ENCODE measurements around the gene LSAMP. TPM values are rescaled to one million over a fixed set of nuclear protein-coding genes. Genes with fewer than 3 reads are reported as not detected.
"Not testable (repeated sequence)": the region's sequence is repeated elsewhere in the genome, so short reads cannot be mapped to it uniquely, and the experiment has no call there.

Gene LSAMP
- total and polyA plus RNA-seq, 2 of the 8 experiments (the other 6 are each of a cell fraction or from before 2014, with no cell fraction given), result 1.8 to 5.7 TPM

DNA sequence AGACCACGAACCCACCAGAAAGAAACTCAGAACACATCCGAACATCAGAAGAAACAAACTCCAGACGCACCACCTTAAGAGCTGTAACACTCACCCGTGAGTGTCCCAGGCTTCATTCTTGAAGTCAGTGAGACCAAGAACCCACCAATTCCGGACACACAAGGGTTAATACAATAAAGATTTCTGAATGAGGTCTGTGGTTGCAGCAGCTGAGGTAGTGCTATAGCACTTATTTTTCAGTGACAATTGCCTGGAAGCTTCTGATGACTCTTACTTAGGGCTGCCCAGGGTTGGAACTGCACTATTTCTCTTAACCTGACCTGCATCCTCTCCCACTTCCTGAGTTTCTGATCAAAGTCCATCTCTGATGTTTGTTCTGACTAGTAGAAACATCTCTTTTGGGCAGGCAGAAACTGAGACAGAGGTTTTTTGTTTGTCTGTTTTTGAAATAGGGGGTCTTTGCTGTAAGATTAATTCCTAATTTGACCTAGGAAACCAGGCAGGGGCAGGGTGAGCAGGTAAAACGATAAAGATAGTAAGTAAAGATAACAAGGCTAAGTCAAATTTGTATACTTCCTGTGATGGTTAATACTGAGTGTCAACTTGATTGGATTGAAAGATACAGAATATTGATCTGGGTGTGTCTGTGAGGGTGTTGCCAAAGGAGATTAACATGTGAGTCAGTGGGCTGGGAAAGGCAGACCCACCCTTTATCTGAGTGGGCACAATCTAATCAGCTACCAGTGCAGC, 652.9 kb downstream of the LSAMP start (continued):
- no peak for TF ChIP-seq KDM5A (IDR thresholded peaks at IDR 0.05; ENCODE audit: low read length)

DNA sequence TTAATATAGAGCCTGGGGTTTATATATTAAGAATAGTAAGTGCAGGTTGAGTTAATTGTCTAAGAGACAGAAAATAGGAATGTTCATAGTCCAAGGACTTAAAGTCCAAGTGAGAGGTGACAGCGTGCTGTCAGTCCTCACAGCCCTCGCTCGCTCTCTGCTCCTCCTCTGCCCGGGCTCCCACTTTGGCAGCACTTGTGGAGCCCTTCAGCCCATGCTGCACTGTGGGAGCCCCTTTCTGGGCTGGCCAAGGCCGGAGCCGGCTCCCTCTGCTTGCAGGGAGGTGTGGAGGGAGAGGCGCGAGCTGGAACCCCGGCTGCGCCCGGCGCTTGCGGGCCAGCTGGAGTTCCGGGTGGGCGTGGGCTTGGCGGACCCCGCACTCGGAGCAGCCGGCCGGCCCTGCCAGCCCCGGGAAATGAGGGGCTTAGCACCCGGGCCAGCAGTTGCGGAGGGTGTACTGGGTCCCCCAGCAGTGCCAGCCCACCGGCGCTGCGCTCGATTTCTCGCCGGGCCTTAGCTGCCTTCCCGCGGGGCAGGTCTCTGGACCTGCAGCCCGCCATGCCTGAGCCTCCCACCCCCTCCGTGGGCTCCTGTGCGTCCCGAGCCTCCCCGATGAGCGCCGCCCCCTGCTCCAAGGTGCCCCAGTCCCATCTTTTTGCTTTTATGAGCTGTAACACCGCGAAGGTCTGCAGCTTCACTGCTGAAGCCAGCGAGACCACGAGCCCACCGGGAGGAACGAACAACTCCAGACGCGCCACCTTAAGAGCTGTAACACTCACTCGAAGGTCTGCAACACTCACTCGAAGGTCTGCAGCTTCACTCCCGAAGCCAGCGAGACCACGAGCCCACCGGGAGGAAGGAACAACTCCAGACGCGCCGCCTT, 653.8 kb downstream of the LSAMP start:
- H3K9ac ChIP-seq (replicated peaks in 1 of 4; ENCODE audit: extremely low read depth in 1 of 4, low read depth in 3 of 4, low read length in 3 of 4); H3K79me2 ChIP-seq (ENCODE audit: control insufficient read depth in 1 of 2, insufficient read depth in 2 of 2, low read length in 2 of 2); H3K23ac ChIP-seq (ENCODE audit: insufficient read length); H2BK20ac ChIP-seq (ENCODE audit: low read length); H3K23me2 ChIP-seq (ENCODE audit: low read depth, low read length); H3K36me3 ChIP-seq (ENCODE audit: control insufficient read depth in 2 of 4, insufficient read depth in 4 of 4, low read length in 3 of 4); H2AFZ ChIP-seq (ENCODE audit: low read length); H2BK12ac ChIP-seq (ENCODE audit: low read depth, low read length); H4K5ac ChIP-seq (ENCODE audit: insufficient read length, low read depth, low read length); H3K56ac ChIP-seq (replicated peaks; ENCODE audit: insufficient read length, low read depth, low read length); H4K20me1 ChIP-seq (replicated peaks in 1 of 2; ENCODE audit: control insufficient read depth in 1 of 2, insufficient read depth in 2 of 2, low read length in 2 of 2); H2BK5ac ChIP-seq (ENCODE audit: low read depth, low read length); H3K27me3 ChIP-seq (replicated peaks in 1 of 4; ENCODE audit: control insufficient read depth in 3 of 4, extremely low read depth in 1 of 4, insufficient read depth in 3 of 4, low read length in 3 of 4); H3K79me1 ChIP-seq (ENCODE audit: low read depth, low read length); H2BK15ac ChIP-seq (ENCODE audit: low read length); FAIRE-seq; H4K91ac ChIP-seq (replicated peaks; ENCODE audit: insufficient read length, low read length); H3K4ac ChIP-seq (replicated peaks; ENCODE audit: insufficient read length, low read depth, low read length); H3K9me3 ChIP-seq (ENCODE audit: insufficient read depth in 2 of 2, low read depth in 1 of 2, low read length in 1 of 2); H3K14ac ChIP-seq (ENCODE audit: insufficient read length); H4K8ac ChIP-seq (ENCODE audit: extremely low read depth, insufficient read depth, low read length); H2BK120ac ChIP-seq (replicated peaks; ENCODE audit: low read depth, low read length); H3K18ac ChIP-seq (ENCODE audit: extremely low read depth, low read length); H2AK5ac ChIP-seq (ENCODE audit: low read depth, low read length); H3K4me1 ChIP-seq (replicated peaks in 1 of 4; ENCODE audit: control insufficient read depth in 3 of 4, insufficient read depth in 4 of 4, low read length in 3 of 4); H3K4me2 ChIP-seq (ENCODE audit: insufficient read depth in 1 of 2, low read depth in 2 of 2, low read length in 2 of 2); H3K27ac ChIP-seq (ENCODE audit: low read depth, low read length); H3K4me3 ChIP-seq (ENCODE audit: extremely low read depth in 1 of 4, insufficient read depth in 2 of 4, low read depth in 3 of 4, low read length in 4 of 4); DNase-seq (ENCODE audit: low read depth in 1 of 2, low spot score in 2 of 2): not testable (repeated sequence)
- ChIA-PET CTCF (ENCODE audit: partially characterized antibody) (interaction anchor here (0.7 to 1.2 kb wide), 2 partner anchors 15 to 130 kb away, joined by 3 to 4 read pairs; no protein-coding TSS in a partner anchor), POLR2A (ENCODE audit: partially characterized antibody) (interaction anchor here (0.6 kb wide), 1 partner anchor 304 kb away, joined by 3 read pairs; no protein-coding TSS in a partner anchor)
- 93% methylated on average over 45 of the region's 55 CpGs; no CpG with 5 or more reads in 1 of the 2 experiments for WGBS, 2 experiments (ENCODE audit: extremely low coverage in 1 of 2, insufficient coverage in 1 of 2, insufficient read length in 1 of 2, insufficient replicate concordance in 2 of 2, low coverage in 1 of 2, low lambda C conversion rate in 2 of 2, missing lambda C conversion rate in 1 of 2)

All from H1 (cell line).